Psoas muscle (tissue), 8 donors: Measurements from ENCODE around the gene PPP2R5E. TPM values are rescaled to one million over a fixed set of nuclear protein-coding genes. Genes with fewer than 3 reads are reported as not detected.
A peak's percentile ranks its signal among the peaks of the same experiment; 100 is the strongest.

Experiments used
- ATAC-seq, 4 donors: fragments of 200-7000 bp; cut with Tn5 transposase; one replicate each; pipeline ENCODE4 v1.9.1; 2020; ENCODE audit warnings: moderate library complexity in 3 of 4, mild to moderate bottlenecking in 2 of 4
- DNase-seq, 2 donors: peaks; one replicate each; pipeline ENCODE4 v3.0.0-alpha.2; 2020
- H3K27ac ChIP-seq: fragments of 200-600 bp; one replicate; pipeline ENCODE4 v1.8.0; 2022
- H3K27me3 ChIP-seq, 3 donors: fragments of 200-600 bp in 1 of 3; one replicate each; pipeline versions ENCODE4 v1.6.1 to v1.8.0; 2013 to 2022; ENCODE audit warnings: low read length in 2 of 3, mild to moderate bottlenecking in 2 of 3, moderate library complexity in 1 of 3; ENCODE audit not compliant: insufficient read depth in 3 of 3
- H3K36me3 ChIP-seq, 2 donors: fragments of 200-600 bp in 1 of 2; one replicate each; pipeline versions ENCODE4 v1.6.1 to v1.8.0; 2013 to 2022; ENCODE audit warnings: low read depth in 1 of 2, mild to moderate bottlenecking in 1 of 2, moderate library complexity in 1 of 2; ENCODE audit not compliant: insufficient read depth in 1 of 2
- H3K4me1 ChIP-seq: fragments of 200-600 bp; one replicate; pipeline ENCODE4 v1.8.0; 2022
- H3K4me3 ChIP-seq: fragments of 200-600 bp; one replicate; pipeline ENCODE4 v1.8.0; 2022; ENCODE audit warnings: mild to moderate bottlenecking
- H3K9me3 ChIP-seq: fragments of 200-600 bp; one replicate; pipeline ENCODE4 v1.8.0; 2022
- CTCF ChIP-seq: fragments of 200-600 bp; IDR thresholded peaks from one replicate; pipeline ENCODE4 v1.8.0; 2022; ENCODE audit warnings: antibody characterized with exemption
- WGBS, 3 donors: extraction: QIAGEN DNeasy Blood & Tissue Kit; methylation state at CpG; one replicate each; pipeline versions ENCODE4 v1.1.6 to v1.1.7; 2013; 5-methylcytosine and 5-hydroxymethylcytosine counted together
- intact Hi-C, 2 donors: fragments of 100-400 bp; cut with DNase I; formaldehyde crosslinking; loops; one replicate each; pipeline versions ENCODE4 v1.11.0 to v1.14.2; 2022
- polyA plus RNA-seq, 3 donors: library from polyadenylated mRNA; stranded (reverse); fragments of 200-250 nt; gene quantifications; one replicate each; pipeline ENCODE4 v1.2.3, GENCODE V29; 2013
- total RNA-seq, 4 donors: library from RNA; stranded (reverse); fragmentation: NEBNext Ultra II Directional in 2 of 4; extraction: Animal tissue kit (Norgen Biotek cat#: 25700) in 2 of 4; gene quantifications; one replicate each; pipeline versions ENCODE4 v1.2.1 to v1.2.4, GENCODE V29; 2021 to 2023
- donor health status: healthy with polysubstance abuse.
- donor health status: DM: no; HTN: no; CAD: no; lungs with moderate emphysema.
- donor health status: Bipolar disorder and iron deficiency.
- donor health status: healthy.
- donor health status: DM: yes; HTN: yes; CAD: no.
- donor health status: DM: no; HTN: no; CAD: no.
- donor health status: DM: no; HTN: no; CAD: no.
- donor health status: DM: yes; HTN: yes; CAD: no.

Gene PPP2R5E
- total and polyA plus RNA-seq, 7 donors: 10.8 to 35.0 (median 29.3) TPM

- no peak overlapping the region for H3K4me3 ChIP-seq
- TF ChIP-seq CTCF: no peak
- no peaks in the 10 kb centered on the region for H3K36me3 ChIP-seq
- H3K9me3 ChIP-seq: no peaks in the 10 kb centered on the region
- no peak overlapping the region for H3K27ac ChIP-seq
- intact Hi-C loops: no loop called here
- 47 to 66% (median 48%) methylated on average over 3 of the region's 3 CpGs for WGBS, 3 donors
- no peaks in the 10 kb centered on the region for H3K4me1 ChIP-seq
- DNase-seq: no peak
- ATAC-seq: no peak
- no peaks in the 10 kb centered on the region for H3K27me3 ChIP-seq
Measured at GRCh38 chr14:63551332-63551731, 8.2 kb upstream of the PPP2R5E start.

GRCh38 chr14:63547798-63548335, 4.7 kb upstream of the PPP2R5E start:
- DNase-seq: no peak
- WGBS, 3 donors: 71 to 77% (median 74%) methylated on average over 8 of the region's 8 CpGs
- intact Hi-C loops: loop anchor here in 1 of 2 donors (10.0 kb wide), 1 partner anchor 113 kb away; no protein-coding TSS in a partner anchor
- no peak for TF ChIP-seq CTCF
- H3K4me3 ChIP-seq: no peak overlapping the region
- no peaks in the 10 kb centered on the region for H3K36me3 ChIP-seq
- H3K27ac ChIP-seq: no peak overlapping the region
- no peaks in the 10 kb centered on the region for H3K9me3 ChIP-seq
- no peak for ATAC-seq
- no peaks in the 10 kb centered on the region for H3K27me3 ChIP-seq
- no peaks in the 10 kb centered on the region for H3K4me1 ChIP-seq

GRCh38 chr14:63545431-63545830, 2.3 kb upstream of the PPP2R5E start:
- H3K36me3 ChIP-seq: no peaks in the 10 kb centered on the region
- 89 to 92% (median 92%) methylated on average over 3 of the region's 3 CpGs for WGBS, 3 donors
- H3K4me3 ChIP-seq: no peak overlapping the region
- H3K27me3 ChIP-seq: no peaks in the 10 kb centered on the region
- H3K4me1 ChIP-seq: peaks cover 14% of the 10 kb centered on the region
- ATAC-seq: no peak
- no peak for DNase-seq
- H3K9me3 ChIP-seq: no peaks in the 10 kb centered on the region
- no peak overlapping the region for H3K27ac ChIP-seq
- intact Hi-C loops: loop anchor here in 1 of 2 donors (2.0 to 10.0 kb wide), 2 partner anchors 111 to 157 kb away; no protein-coding TSS in a partner anchor
- TF ChIP-seq CTCF: no peak

GRCh38 chr14:63544591-63545299, 1.6 kb upstream of the PPP2R5E start:
- intact Hi-C loops: loop anchor here (2.0 to 10.0 kb wide), 4 partner anchors 98 to 156 kb away; partner anchors contain the start of gene WDR89 (in 1 of the 2)
- H3K4me1 ChIP-seq: peaks cover 14% of the 10 kb centered on the region
- TF ChIP-seq CTCF: peak; percentile 42
- no peaks in the 10 kb centered on the region for H3K27me3 ChIP-seq
- H3K36me3 ChIP-seq: peaks cover 0 to under 1% of the 10 kb centered on the region in 2 donors
- ATAC-seq: no peak
- H3K4me3 ChIP-seq: peak overlapping the region; percentile 98
- 9 to 16% (median 13%) methylated on average over 6 of the region's 6 CpGs for WGBS, 3 donors
- no peak overlapping the region for H3K27ac ChIP-seq
- no peaks in the 10 kb centered on the region for H3K9me3 ChIP-seq
- no peak for DNase-seq
